Endothelial cell of umbilical vein (primary cell): Measurements from ENCODE around the gene PSAP. TPM values are rescaled to one million over a fixed set of nuclear protein-coding genes. Genes with fewer than 3 reads are reported as not detected.

Experiments used
- BruUV-seq: library from RNA; stranded (reverse); fragments of 400-500 nt; replicated peaks from 2 replicates; lab custom pipeline; 2021; lab: Mats Ljungman, UMichigan
- CTCF ChIA-PET: fragments of 300-600, 350-600 bp; sonication (Branson Sonifier 250); formaldehyde crosslinking; loops from one replicate; lab custom pipeline; 2021; ENCODE audit warnings: antibody characterized with exemption, inconsistent platforms; lab: Charles Lee
- POLR2A ChIA-PET: fragments of 300-600, 350-600 bp; sonication (Branson Sonifier 250); formaldehyde crosslinking; loops from one replicate; lab custom pipeline; 2021; ENCODE audit warnings: antibody characterized with exemption, inconsistent platforms; lab: Charles Lee
- DNase-seq: peaks from one replicate; pipeline ENCODE4 v3.0.0-alpha.2; 2011; ENCODE audit warnings: low read depth, low spot score
- FAIRE-seq: peaks from 2 replicates; lab custom pipeline; 2011; peaks lifted over from hg19 to GRCh38; lab: Jason Lieb, UNC
- H2AFZ ChIP-seq: 2 replicates; pipeline ENCODE4 v1.6.0; 2012; ENCODE audit warnings: low read depth, low read length, control low read depth, inconsistent platforms
- H3K27ac ChIP-seq: 2 replicates; pipeline ENCODE4 v1.5.1; 2011; ENCODE audit warnings: low read depth, mild to moderate bottlenecking, control low read depth, low read length, moderate library complexity; ENCODE audit not compliant: insufficient read depth
- H3K27me3 ChIP-seq, 2 experiments: 2 replicates each; pipeline versions ENCODE4 v1.6.0 to v1.6.1; 2011; ENCODE audit warnings: low read length in 2 of 2, mixed read lengths in 1 of 2; ENCODE audit not compliant: control insufficient read depth in 2 of 2, insufficient read depth in 2 of 2
- H3K36me3 ChIP-seq, 2 experiments: 2 replicates in 1 of 2; 3 replicates in 1 of 2; pipeline ENCODE4 v1.5.1; 2011; ENCODE audit warnings: low read length in 2 of 2, mild to moderate bottlenecking in 1 of 2, moderate library complexity in 1 of 2; ENCODE audit not compliant: control insufficient read depth in 2 of 2, insufficient read depth in 2 of 2; ENCODE audit errors: extremely low read depth in 1 of 2
- H3K4me1 ChIP-seq: 3 replicates; pipeline ENCODE4 v1.5.1; 2011; ENCODE audit warnings: mild to moderate bottlenecking, low read length; ENCODE audit not compliant: control insufficient read depth, insufficient read depth; ENCODE audit errors: extremely low read depth
- H3K4me2 ChIP-seq: 2 replicates; pipeline ENCODE4 v1.6.1; 2011; ENCODE audit warnings: low read length, control low read depth, mixed read lengths; ENCODE audit not compliant: insufficient read depth
- H3K4me3 ChIP-seq, 3 experiments: fragments of 200-600 bp in 1 of 3; sonication (generic), shearing (Covaris generic) in 1 of 3; replicated peaks in 1 of 3; 2 replicates each; pipeline ENCODE4 v1.5.1; 2011 to 2016; ENCODE audit warnings: control low read depth in 3 of 3, low read length in 3 of 3, mild to moderate bottlenecking in 2 of 3, inconsistent platforms in 1 of 3, low read depth in 1 of 3, moderate library complexity in 1 of 3; ENCODE audit not compliant: insufficient read depth in 1 of 3
- H3K79me2 ChIP-seq: 2 replicates; pipeline ENCODE4 v1.6.0; 2012; ENCODE audit warnings: low read length, inconsistent platforms; ENCODE audit not compliant: control insufficient read depth, insufficient read depth
- H3K9ac ChIP-seq: replicated peaks from 2 replicates; pipeline ENCODE3; 2011; ENCODE audit warnings: low read length, control low read depth; ENCODE audit not compliant: insufficient read depth; ENCODE audit errors: extremely low read depth
- H3K9me1 ChIP-seq: replicated peaks from 3 replicates; pipeline ENCODE4 v1.6.0; 2011; ENCODE audit warnings: mild to moderate bottlenecking, low read length; ENCODE audit not compliant: control insufficient read depth, insufficient read depth; ENCODE audit errors: extremely low read depth
- H3K9me3 ChIP-seq: replicated peaks from 2 replicates; pipeline ENCODE4 v1.5.1; 2012; ENCODE audit warnings: low read length, inconsistent platforms; ENCODE audit not compliant: control insufficient read depth, insufficient read depth
- H4K20me1 ChIP-seq: replicated peaks from 2 replicates; pipeline ENCODE3; 2011; ENCODE audit warnings: mild to moderate bottlenecking, low read length; ENCODE audit not compliant: control insufficient read depth, insufficient read depth; ENCODE audit errors: extremely low read depth
- CTCF ChIP-seq, 2 donors: IDR thresholded peaks; 1 replicate in 1 of 2; 2 replicates in 1 of 2; pipeline ENCODE4 v1.5.1; 2011; ENCODE audit warnings: low read length in 2 of 2, mild to moderate bottlenecking in 2 of 2, moderate library complexity in 2 of 2, control low read depth in 1 of 2, inconsistent platforms in 1 of 2, low read depth in 1 of 2; ENCODE audit not compliant: insufficient read depth in 1 of 2; ENCODE audit errors: extremely low read depth in 1 of 2
- EZH2 ChIP-seq: IDR thresholded peaks from 2 replicates; pipeline ENCODE4 v1.6.1; 2012; ENCODE audit warnings: borderline replicate concordance, low read depth, mild to moderate bottlenecking, moderate library complexity, low read length, inconsistent platforms; ENCODE audit not compliant: severe bottlenecking
- FOS ChIP-seq: IDR thresholded peaks from 2 replicates; pipeline ENCODE4 v1.6.1; 2011; ENCODE audit warnings: mild to moderate bottlenecking, low read length, moderate library complexity, borderline replicate concordance; ENCODE audit not compliant: insufficient read depth
- GATA2 ChIP-seq: IDR thresholded peaks from 2 replicates; pipeline ENCODE4 v1.7.0; 2011; ENCODE audit warnings: low read depth, mild to moderate bottlenecking, moderate library complexity, mixed read lengths, low read length; ENCODE audit not compliant: insufficient read length, insufficient read depth
- JUN ChIP-seq: IDR thresholded peaks from 2 replicates; pipeline ENCODE4 v1.6.1; 2011; ENCODE audit warnings: borderline replicate concordance, low read depth; ENCODE audit not compliant: insufficient read length, insufficient read depth
- MAX ChIP-seq: IDR thresholded peaks from 2 replicates; pipeline ENCODE4 v1.6.1; 2011; ENCODE audit not compliant: insufficient read depth, insufficient read length
- MYC ChIP-seq: IDR thresholded peaks from one replicate; pipeline ENCODE4 v1.6.1; 2011; ENCODE audit warnings: mild to moderate bottlenecking, low read depth, low read length
- POLR2A ChIP-seq: IDR thresholded peaks from 2 replicates; pipeline ENCODE4 v1.6.1; 2012; ENCODE audit warnings: low read depth, mild to moderate bottlenecking, control low read depth, low read length
- POLR2AphosphoS5 ChIP-seq: IDR thresholded peaks from 2 replicates; pipeline ENCODE4 v1.6.1; 2012; ENCODE audit warnings: low read depth, mild to moderate bottlenecking, control low read depth, low read length, moderate library complexity; ENCODE audit not compliant: insufficient read depth
- dilution Hi-C: fragments of 300-500 bp; cut with MboI; formaldehyde crosslinking; loops from one replicate; pipeline ENCODE4 v1.15.0; 2019; ENCODE audit warnings: low sequenced_read_pairs; ENCODE audit not compliant: extremely low pct_ligation_motif_present
- intact Hi-C: fragments of 100-400 bp; cut with micrococcal nuclease; formaldehyde crosslinking; loops from one replicate; pipeline ENCODE4 v1.10.0; 2022
- polyA plus RNA-seq, 4 experiments: library from polyadenylated mRNA; depleted of rRNA in 3 of 4; stranded (reverse) in 3 of 4; unstranded in 1 of 4; fragments of >200 nt; gene quantifications; 2 replicates each; pipeline versions ENCODE4 v1.2.1 to v1.2.3, GENCODE V29; 2011 to 2012; ENCODE audit warnings: missing spikeins in 1 of 4
- total RNA-seq: library from RNA; stranded (reverse); gene quantifications from 2 replicates; pipeline ENCODE4 v1.2.3, GENCODE V29; 2021

Gene PSAP
- total and polyA plus RNA-seq, 2 donors (not counting 3 experiments of a cell fraction or from before 2014, with no cell fraction given) = 644 to 1,476 TPM

- H3K79me2 ChIP-seq = no peaks in the 10 kb centered on the region
- TF ChIP-seq MAX = no peak
- TF ChIP-seq FOS = no peak
- TF ChIP-seq JUN = no peak
- no peak for TF ChIP-seq MYC
- no peak for TF ChIP-seq CTCF (IDR thresholded peaks at IDR 0.05; ENCODE audit: extremely low read depth in 1 of 2, insufficient read depth in 1 of 2, low read depth in 1 of 2, low read length in 2 of 2)
- no peak for TF ChIP-seq POLR2AphosphoS5
- no peak for TF ChIP-seq GATA2
- no peak for TF ChIP-seq POLR2A
- no peak for TF ChIP-seq EZH2
- no peaks in the 10 kb centered on the region for H3K9me1 ChIP-seq
- FAIRE-seq = no peak
- no TSS peak for BruUV-seq
- dilution Hi-C loops = no loop called here
- H3K9me3 ChIP-seq = no peaks in the 10 kb centered on the region
- H4K20me1 ChIP-seq = no peaks in the 10 kb centered on the region
- ChIA-PET CTCF (interaction anchor here (2.1 to 4.0 kb wide), 3 partner anchors 14 to 38 kb away, joined by 5 to 41 read pairs (median 16); no protein-coding TSS in a partner anchor), POLR2A (no interaction called here)
- H3K36me3 ChIP-seq = no peaks in the 10 kb centered on the region
- peaks cover 19% of the 10 kb centered on the region for H3K4me1 ChIP-seq
- H3K4me2 ChIP-seq = no peak overlapping the region
- no peaks in the 10 kb centered on the region for H3K27me3 ChIP-seq
- H2AFZ ChIP-seq = no peak overlapping the region
- no peak overlapping the region for H3K27ac ChIP-seq
- DNase-seq = no peak
- H3K4me3 ChIP-seq = no peak overlapping the region
- no peak overlapping the region for H3K9ac ChIP-seq
- intact Hi-C loops = no loop called here
Observed at GRCh38 chr10:71857934-71858890, 7.2 kb upstream of the PSAP start.
